NCI-H345 treated with DMSO at 0.1 percent for 48 hours (cell line): ENCODE data around the gene NR3C2.
"Not testable (repeated sequence)": the region's sequence is repeated elsewhere in the genome, so short reads cannot be mapped to it uniquely, and the experiment has no call there.

Experiments used
- DNase-seq: peaks from one replicate; lab custom pipeline; 2025; ENCODE audit not compliant: unreplicated experiment; lab: John Stamatoyannopoulos, UW

NR3C2 gene

DNA sequence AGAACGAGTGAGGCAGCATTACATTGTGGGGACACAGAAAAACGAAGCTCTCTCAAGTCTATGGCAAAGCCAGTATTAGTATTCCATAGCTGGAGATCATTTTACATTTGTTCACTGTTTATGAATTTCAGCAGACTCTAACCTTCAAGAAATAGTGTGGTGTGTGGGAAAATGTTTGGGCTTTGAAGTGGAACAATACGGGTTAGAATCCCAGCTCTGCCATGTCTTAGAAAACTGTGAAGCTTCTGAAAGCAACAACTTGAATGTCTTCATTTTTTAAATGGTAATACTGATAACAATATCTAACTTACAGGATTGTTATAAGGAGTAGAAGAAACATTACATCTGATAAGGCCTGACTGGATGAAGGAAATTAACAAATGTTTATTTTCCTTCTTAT is 217.7 kb downstream of the NR3C2 start:
- no peak for DNase-seq

DNA sequence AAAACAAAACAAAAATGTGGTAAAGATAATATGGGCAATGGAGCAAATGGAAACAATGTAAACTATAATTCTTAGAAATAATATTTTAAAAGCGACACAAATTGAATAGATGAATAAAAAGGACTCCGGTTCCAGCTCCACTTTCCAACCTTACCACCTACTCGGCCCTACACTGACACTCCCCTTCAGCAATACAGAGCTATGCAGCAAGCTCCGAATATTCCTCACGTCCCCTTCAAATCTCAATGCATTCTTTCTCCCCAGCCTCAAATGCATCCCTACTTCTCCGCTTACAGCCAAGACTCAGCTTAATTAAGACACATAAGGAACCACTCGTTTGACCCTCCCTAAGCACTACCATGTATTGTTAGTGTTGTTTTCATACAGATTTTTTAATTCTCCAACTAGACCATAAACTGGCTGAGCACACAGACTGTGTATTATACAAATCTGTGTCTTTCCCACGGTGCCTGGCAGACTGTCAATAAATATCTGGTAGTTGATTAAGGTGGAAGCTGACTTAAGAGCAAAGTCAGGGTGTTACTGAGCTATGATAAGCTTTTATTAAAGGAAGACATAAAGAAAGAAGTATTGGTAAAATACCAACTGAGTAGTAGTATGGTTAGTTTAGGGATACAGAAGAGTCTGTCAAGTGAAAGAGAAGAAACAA is 219.1 kb downstream of the NR3C2 start:
- no peak for DNase-seq

GRCh38 chr4:148216866-148217814 is 225.1 kb downstream of the NR3C2 start:
- no peak for DNase-seq

- DNase-seq, result no peak
These were observed 225.9 kb downstream of the NR3C2 start for GRCh38 chr4:148216321-148216720.

DNA sequence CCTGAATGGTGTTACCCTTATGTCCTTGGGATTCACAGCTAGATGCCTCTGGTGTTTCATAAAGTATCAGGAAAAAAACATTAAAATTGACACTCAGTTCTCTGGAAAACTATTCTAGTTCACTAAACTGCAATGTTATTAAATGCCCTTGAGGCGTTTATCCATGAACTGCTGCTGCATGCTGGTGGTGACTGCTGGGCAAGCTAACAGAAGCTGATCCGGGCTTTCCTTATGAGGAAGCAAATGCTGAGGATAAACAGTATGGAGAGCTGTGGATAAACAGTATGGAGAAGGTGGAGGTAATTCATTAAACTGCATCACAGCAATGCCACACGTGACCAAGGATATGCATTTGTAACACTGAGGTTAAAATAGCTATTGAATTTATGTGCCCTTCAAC is 227.0 kb downstream of the NR3C2 start:
- no peak for DNase-seq

GRCh38 chr4:148214529-148215166 is 227.6 kb downstream of the NR3C2 start:
- DNase-seq, result no peak

DNA sequence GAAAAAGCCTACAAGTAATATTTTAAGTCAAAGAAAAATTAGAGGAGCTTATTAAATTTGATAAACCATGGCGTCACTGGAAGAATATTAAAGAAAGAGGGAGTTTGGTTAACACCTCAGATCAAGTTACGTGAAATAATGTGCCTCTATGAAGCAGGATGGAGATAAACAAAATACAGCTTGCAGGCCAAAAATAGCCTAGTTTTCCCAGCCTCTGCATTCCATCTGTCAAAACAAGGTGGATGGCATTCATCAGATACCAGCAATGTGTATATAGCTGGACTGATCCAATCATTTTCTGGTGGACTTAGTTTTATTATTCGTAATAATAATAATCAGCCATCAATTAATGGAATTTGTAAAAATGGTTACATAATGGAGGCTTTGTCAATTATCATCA is 230.7 kb downstream of the NR3C2 start:
- no peak for DNase-seq

- DNase-seq, result no peak
These were observed 231.6 kb downstream of the NR3C2 start for GRCh38 chr4:148210661-148211060.

GRCh38 chr4:148207068-148207467 is 235.1 kb downstream of the NR3C2 start:
- DNase-seq, result no peak

- DNase-seq, result no peak
These were observed 236.7 kb downstream of the NR3C2 start for GRCh38 chr4:148205476-148205875.

DNA sequence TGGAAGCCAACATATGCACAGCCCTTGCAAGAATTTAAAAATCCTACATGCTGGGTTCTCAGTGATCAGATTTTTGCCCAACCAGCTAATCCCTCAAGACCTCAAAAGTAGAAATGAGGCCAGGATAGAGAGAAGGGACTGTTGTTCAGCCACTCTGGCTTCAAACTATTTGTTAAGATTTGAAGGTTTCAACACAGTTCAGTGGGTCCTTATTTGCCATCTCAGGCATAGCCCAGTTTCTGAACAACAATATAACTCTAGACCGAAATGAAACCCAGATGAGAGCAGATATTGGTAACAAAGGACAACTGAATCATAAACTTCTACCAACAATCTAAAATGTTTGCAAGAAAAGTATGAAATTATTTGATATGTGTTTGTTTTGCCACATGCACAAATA is 237.3 kb downstream of the NR3C2 start:
- DNase-seq, result no peak

- no peak for DNase-seq
These were observed 238.0 kb downstream of the NR3C2 start for GRCh38 chr4:148204171-148204570.

DNA sequence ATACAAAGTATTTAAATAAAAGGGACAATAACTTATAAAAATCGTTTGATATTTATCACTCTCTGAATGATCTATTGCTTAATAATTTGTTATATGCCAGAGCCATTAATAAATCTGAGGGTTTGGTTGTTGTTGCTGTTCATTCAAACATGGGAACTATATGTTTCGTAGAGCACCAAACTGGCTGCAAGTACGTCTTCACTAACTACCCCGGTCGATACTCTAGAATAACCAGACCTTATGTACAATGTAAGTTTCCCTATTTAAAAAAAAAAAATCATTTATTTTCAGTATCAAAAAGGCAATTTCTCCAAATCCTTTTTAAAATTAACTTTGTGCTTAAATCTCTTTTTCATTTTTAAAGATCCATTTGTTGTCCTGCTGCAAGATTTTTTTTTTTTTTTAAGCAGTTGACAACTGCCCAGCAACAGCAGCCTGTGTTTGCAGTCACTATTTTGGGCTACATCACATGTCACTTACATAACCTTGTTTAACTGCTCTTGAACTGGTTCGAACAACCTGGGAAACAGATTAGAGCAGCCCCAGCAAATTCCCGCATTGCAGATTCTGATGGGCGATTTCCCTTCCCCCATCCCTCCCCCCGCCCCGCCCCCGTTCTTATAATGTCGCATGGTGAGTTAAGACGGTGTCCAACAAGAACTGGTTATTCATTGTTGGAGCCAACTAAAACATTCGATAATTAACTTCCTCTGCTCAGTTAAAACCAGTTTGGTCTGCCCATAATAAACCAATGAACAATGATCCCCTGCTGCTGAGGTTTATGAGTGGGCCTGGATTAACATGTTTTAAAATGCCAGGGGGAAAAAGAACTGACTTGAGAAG is 238.9 kb downstream of the NR3C2 start:
- DNase-seq, result no peak

DNA sequence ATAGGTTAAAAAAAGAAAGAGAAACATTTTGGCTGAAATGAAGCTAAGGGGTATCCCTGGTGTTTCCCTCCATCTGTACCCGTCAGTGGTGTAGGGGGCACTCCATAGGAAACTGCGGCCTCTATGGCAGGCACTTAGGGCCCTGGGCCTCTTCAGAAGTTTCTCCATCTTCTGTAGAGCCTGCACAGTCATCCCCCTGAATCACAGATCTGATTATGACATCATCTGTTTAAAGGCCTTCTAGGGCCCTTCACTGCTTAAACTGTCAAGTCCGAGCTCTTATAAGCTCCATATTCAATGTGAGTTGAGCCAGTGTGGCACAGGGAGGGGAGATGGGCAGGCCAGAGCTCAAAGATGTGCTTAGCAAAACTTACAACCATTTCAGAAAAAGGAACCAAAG is 241.3 kb downstream of the NR3C2 start:
- no peak for DNase-seq

DNA sequence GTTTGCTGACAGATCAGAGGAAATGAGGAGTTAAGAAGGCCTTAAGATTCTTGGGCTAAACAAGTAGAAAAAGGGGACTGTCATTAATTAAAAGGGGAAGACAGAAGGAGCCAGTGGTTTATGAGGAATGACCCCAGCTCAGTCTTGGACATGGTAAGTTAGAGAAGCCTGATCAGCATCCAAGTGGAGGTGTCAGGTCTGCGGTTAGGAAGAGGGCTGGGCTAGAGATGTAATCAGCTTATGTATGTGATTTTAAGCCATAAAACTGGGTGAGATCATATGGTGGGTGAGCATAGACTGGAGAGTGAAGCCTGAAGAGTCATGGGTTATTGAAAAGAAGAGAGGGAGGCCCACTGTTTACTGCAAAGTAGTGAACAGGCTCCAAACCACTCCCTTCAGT is 246.1 kb downstream of the NR3C2 start:
- DNase-seq, result peak; percentile 1

DNA sequence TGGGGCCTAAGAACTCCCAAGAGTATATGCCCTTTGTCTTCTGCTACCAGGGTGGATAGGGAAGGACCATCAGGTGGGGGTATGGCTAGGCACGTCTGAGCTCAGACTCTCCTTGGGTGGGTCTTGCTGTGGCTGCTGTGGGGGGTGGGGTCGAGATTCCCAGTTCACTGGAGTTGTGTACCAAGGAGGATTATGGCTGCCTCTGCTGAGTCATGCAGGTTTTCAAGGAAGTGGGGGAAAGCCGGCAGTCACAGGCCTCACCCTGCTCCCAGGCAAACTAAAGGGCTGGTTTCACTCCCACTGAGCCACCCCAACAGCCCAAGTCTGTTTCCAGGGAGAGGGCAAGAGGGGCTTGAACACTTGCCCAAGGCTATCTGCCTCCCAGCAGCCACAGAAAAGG is 249.7 kb downstream of the NR3C2 start:
- DNase-seq, result no peak

DNA sequence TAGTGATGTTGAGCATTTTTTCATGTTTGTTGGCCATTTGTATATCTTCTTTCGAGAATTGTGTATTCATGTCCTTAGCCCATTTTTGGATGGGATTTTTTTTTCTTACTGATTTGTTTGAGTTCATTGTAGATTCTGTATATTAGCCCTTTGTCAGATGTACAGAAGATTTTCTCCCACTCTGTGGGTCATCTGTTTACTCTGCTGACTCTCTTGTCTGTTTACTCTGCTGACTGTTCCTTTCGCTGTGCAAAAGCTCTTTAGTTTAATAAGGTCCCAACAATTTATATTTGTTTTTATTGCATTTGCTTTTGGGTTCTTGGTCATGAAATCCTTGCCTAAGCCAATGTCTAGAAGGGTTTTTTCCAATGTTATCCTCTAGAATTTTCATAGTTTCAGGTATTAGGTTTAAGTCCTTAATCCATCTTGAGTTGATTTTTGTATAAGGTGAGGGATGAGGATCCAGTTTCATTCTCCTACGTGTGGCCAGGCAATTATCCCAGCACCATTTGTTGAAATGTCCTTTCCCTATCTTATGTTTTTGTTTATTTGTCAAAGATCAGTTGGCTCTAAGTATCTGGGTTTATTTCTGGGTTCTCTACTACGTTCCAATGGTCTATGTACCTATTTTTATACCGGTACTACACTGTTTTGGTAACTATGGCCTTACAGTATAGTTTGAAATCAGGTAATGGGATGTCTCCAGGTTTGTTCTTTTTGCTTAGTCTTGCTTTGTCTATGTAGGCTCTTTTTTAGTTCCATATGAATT is 254.6 kb downstream of the NR3C2 start:
- not testable (repeated sequence) for DNase-seq

GRCh38 chr4:148184922-148185321 is 257.3 kb downstream of the NR3C2 start:
- DNase-seq, result no peak

- DNase-seq, result no peak
These were observed 259.8 kb downstream of the NR3C2 start for GRCh38 chr4:148182230-148182911.
